GM21360 (cell line): ENCODE data around the gene SEPTIN10.
"Not testable (repeated sequence)": the region's sequence is repeated elsewhere in the genome, so short reads cannot be mapped to it uniquely, and the experiment has no call there.

ENCODE experiments used
- ATAC-seq: cut with Tn5 transposase; IDR thresholded peaks from one replicate; pipeline ENCODE4 v1.9.1; 2021; ENCODE audit warnings: mild to moderate bottlenecking, moderate library complexity; ENCODE audit not compliant: unreplicated experiment

SEPTIN10 gene

GRCh38 chr2:109607766-109608165 is 6.0 kb downstream of the SEPTIN10 start:
- ATAC-seq: no peak

- ATAC-seq: no peak
Observed at GRCh38 chr2:109604597-109604996, 9.2 kb downstream of the SEPTIN10 start.

GRCh38 chr2:109602617-109603188 is 11.1 kb downstream of the SEPTIN10 start:
- ATAC-seq: no peak

- no peak for ATAC-seq
Observed at GRCh38 chr2:109601783-109602182, 12.0 kb downstream of the SEPTIN10 start.

GRCh38 chr2:109597283-109597682 is 16.5 kb downstream of the SEPTIN10 start:
- ATAC-seq: no peak

GRCh38 chr2:109595644-109596043 is 18.1 kb downstream of the SEPTIN10 start:
- no peak for ATAC-seq

- ATAC-seq: no peak
Observed at GRCh38 chr2:109594246-109594885, 19.4 kb downstream of the SEPTIN10 start.

GRCh38 chr2:109592905-109593304 is 20.9 kb downstream of the SEPTIN10 start:
- ATAC-seq: no peak

- no peak for ATAC-seq
Observed at GRCh38 chr2:109591206-109591605, 22.6 kb downstream of the SEPTIN10 start.

GRCh38 chr2:109586687-109587086 is 27.1 kb downstream of the SEPTIN10 start:
- no peak for ATAC-seq

GRCh38 chr2:109582928-109583895 is 30.6 kb downstream of the SEPTIN10 start:
- ATAC-seq: no peak

- not testable (repeated sequence) for ATAC-seq
Observed at GRCh38 chr2:109577630-109578029, 36.1 kb downstream of the SEPTIN10 start.

GRCh38 chr2:109575373-109575772 is 38.4 kb downstream of the SEPTIN10 start:
- ATAC-seq: no peak

GRCh38 chr2:109563980-109564550 is 49.7 kb downstream of the SEPTIN10 start:
- ATAC-seq: no peak

GRCh38 chr2:109563288-109563687 is 50.5 kb downstream of the SEPTIN10 start:
- no peak for ATAC-seq

- ATAC-seq: no peak
Observed at GRCh38 chr2:109562421-109562820, 51.3 kb downstream of the SEPTIN10 start.

- ATAC-seq: no peak
Observed at GRCh38 chr2:109560265-109560664, 53.5 kb downstream of the SEPTIN10 start.

- no peak for ATAC-seq
Observed at GRCh38 chr2:109558076-109558882, 55.5 kb downstream of the SEPTIN10 start.

- no peak for ATAC-seq
Observed at GRCh38 chr2:109557309-109557708, 56.5 kb downstream of the SEPTIN10 start.

- ATAC-seq: no peak
Observed at GRCh38 chr2:109555346-109555900, 58.3 kb downstream of the SEPTIN10 start.
